Spleen (tissue), 7 donors: Measurements from ENCODE around the gene TMEM89.
A peak's percentile ranks its signal among the peaks of the same experiment; 100 is the strongest.

Source experiments
- CTCF ChIP-seq, 11 experiments: fragments of 200-600 bp in 7 of 11; fragments of 450-650 bp in 4 of 11; sonication (generic) in 4 of 11; IDR thresholded peaks in 8 of 11; conservative IDR thresholded peaks in 3 of 11; 1 replicate in 7 of 11; 2 replicates in 4 of 11; pipeline versions ENCODE4 v1.4.0 to v1.8.0; 2016 to 2021; ENCODE audit warnings: antibody characterized with exemption in 11 of 11, inconsistent platforms in 4 of 11, mild to moderate bottlenecking in 1 of 11
- POLR2AphosphoS5 ChIP-seq, 3 donors: sonication (generic); formaldehyde crosslinking; IDR thresholded peaks; one replicate each; pipeline ENCODE4 v1.5.1; 2017; ENCODE audit warnings: antibody characterized with exemption in 3 of 3
- donor health status: DM: no; HTN: no; CAD: no; lungs with moderate emphysema.
- donor health status: DM: no; HTN: no; CAD: no.
- donor health status: DM: no; HTN: no; CAD: no.

- TF ChIP-seq CTCF (IDR thresholded peaks at IDR 0.05 in 8 of 11, conservative IDR thresholded peaks at IDR 0.05 in 3 of 11) (no peak), POLR2AphosphoS5 (IDR thresholded peaks at IDR 0.05) (peak; percentile 52 to 83 (median 78))
Measured at GRCh38 chr3:48598323-48599076, 23.1 kb downstream of the TMEM89 start.
